Thoracic aorta (tissue), 2 donors: ENCODE results near the gene ABCC1. TPM values are rescaled to one million over a fixed set of nuclear protein-coding genes. Genes with fewer than 3 reads are reported as not detected.
"Not testable (repeated sequence)": the region's sequence is repeated elsewhere in the genome, so short reads cannot be mapped to it uniquely, and the experiment has no call there.

Experiments
- ATAC-seq: fragments of 150-250 bp; one replicate; pipeline ENCODE4 v1.8.0; 2017; ENCODE audit warnings: low read depth; ENCODE audit not compliant: insufficient number of reproducible peaks, low FRiP score
- DNase-seq: peaks from one replicate; pipeline ENCODE4 v3.0.0-alpha.2; 2020; ENCODE audit warnings: low spot score
- H3K27ac ChIP-seq, 2 donors: fragments of 200-600 bp; sonication (generic); 1 replicate in 1 of 2; 2 replicates in 1 of 2; pipeline ENCODE4 v1.5.1; 2016; ENCODE audit warnings: mild to moderate bottlenecking in 2 of 2, moderate library complexity in 2 of 2
- H3K27me3 ChIP-seq: fragments of 200-600 bp; sonication (generic); replicated peaks from 2 replicates; pipeline ENCODE4 v1.6.0; 2016; ENCODE audit warnings: mild to moderate bottlenecking; ENCODE audit not compliant: insufficient read depth
- H3K36me3 ChIP-seq: fragments of 200-600 bp; sonication (generic); one replicate; pipeline ENCODE4 v1.5.1; 2016
- H3K4me1 ChIP-seq, 2 donors: fragments of 200-600 bp; sonication (generic); 1 replicate in 1 of 2; 2 replicates in 1 of 2; pipeline versions ENCODE4 v1.5.1 to v1.6.0; 2016; ENCODE audit warnings: low read depth in 2 of 2, mild to moderate bottlenecking in 1 of 2; ENCODE audit not compliant: control insufficient read depth in 1 of 2
- H3K4me3 ChIP-seq: fragments of 200-600 bp; sonication (generic); 2 replicates; pipeline ENCODE4 v1.5.1; 2016; ENCODE audit warnings: mild to moderate bottlenecking
- H3K9me3 ChIP-seq: fragments of 200-600 bp; sonication (generic); 2 replicates; pipeline ENCODE4 v1.5.1; 2016
- total RNA-seq, 2 donors: library from RNA; depleted of rRNA; stranded (reverse); fragments of >200 nt; gene quantifications; one replicate each; pipeline versions ENCODE4 v1.1.0 to v1.2.3, GENCODE V29; 2016
- TF ChIP-seq, protein P1 (sequence below): fragments of 200-600 bp; sonication (generic); IDR thresholded peaks from one replicate; pipeline ENCODE4 v1.5.1; 2019; ENCODE audit warnings: antibody characterized with exemption

The ABCC1 gene
- total RNA-seq, 2 donors from 2014 or later: 89.2 to 94.9 TPM

DNA sequence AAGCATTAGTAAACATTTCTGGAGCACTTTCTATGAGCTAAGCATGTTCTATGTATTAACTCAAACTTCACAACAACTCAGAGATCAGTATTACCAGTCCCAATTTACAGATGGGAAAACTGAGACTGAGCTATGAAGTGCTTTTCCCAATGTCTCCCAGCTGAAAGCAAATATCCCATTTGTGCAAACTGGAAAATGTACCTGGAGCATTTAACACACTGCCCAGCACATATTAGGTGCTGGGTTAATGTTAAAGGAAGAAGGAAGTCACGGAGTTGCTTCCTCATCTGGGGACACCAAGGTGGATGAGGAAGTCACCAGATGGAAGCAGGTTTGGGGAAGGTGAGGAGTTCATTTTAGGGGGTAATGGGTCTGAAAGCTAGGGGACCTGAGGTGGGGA is 207.8 kb downstream of the ABCC1 start:
- H3K4me1 ChIP-seq: no peaks in the 10 kb centered on the region
- no peak overlapping the region for H3K4me3 ChIP-seq
- DNase-seq: no peak
- no peaks in the 10 kb centered on the region for H3K36me3 ChIP-seq
- no peak overlapping the region for H3K27ac ChIP-seq
- TF ChIP-seq, protein P1, sequence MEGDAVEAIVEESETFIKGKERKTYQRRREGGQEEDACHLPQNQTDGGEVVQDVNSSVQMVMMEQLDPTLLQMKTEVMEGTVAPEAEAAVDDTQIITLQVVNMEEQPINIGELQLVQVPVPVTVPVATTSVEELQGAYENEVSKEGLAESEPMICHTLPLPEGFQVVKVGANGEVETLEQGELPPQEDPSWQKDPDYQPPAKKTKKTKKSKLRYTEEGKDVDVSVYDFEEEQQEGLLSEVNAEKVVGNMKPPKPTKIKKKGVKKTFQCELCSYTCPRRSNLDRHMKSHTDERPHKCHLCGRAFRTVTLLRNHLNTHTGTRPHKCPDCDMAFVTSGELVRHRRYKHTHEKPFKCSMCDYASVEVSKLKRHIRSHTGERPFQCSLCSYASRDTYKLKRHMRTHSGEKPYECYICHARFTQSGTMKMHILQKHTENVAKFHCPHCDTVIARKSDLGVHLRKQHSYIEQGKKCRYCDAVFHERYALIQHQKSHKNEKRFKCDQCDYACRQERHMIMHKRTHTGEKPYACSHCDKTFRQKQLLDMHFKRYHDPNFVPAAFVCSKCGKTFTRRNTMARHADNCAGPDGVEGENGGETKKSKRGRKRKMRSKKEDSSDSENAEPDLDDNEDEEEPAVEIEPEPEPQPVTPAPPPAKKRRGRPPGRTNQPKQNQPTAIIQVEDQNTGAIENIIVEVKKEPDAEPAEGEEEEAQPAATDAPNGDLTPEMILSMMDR: no peak
- H3K27me3 ChIP-seq: no peaks in the 10 kb centered on the region
- no peak for ATAC-seq
- H3K9me3 ChIP-seq: no peaks in the 10 kb centered on the region

DNA sequence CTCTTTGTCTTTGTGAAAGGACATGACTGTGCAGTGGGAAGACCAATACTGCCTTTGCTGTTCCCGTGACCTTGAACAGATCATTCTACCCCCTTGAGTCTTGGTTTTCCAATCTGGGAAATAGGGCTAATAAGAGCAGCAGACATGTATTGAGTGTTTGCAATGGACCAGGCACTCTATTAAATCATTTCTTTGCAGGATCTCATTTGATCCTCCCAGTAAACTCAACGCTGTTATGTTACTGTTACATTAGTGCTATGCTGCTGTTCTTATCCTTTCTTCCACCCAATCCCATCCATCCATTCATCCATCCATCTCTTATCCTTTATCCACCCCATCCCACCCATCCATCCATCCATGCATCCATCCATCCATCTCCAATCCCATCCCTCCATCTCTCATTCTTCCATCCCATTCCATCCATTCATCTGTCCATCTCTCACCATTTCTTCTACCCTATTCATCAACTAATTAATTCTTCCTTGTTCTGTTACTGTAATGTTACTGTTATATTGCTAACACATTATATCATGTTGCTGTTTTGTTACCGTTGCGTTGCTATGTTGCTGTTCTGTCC is 208.8 kb downstream of the ABCC1 start:
- ATAC-seq (no peak), DNase-seq (no peak)
- Histone ChIP-seq H3K4me1 (no peaks in the 10 kb centered on the region), H3K36me3 (no peaks in the 10 kb centered on the region), H3K9me3 (no peaks in the 10 kb centered on the region), H3K4me3 (no peak overlapping the region), H3K27me3 (no peaks in the 10 kb centered on the region), H3K27ac (no peak overlapping the region)
- TF ChIP-seq, protein P1: no peak

DNA sequence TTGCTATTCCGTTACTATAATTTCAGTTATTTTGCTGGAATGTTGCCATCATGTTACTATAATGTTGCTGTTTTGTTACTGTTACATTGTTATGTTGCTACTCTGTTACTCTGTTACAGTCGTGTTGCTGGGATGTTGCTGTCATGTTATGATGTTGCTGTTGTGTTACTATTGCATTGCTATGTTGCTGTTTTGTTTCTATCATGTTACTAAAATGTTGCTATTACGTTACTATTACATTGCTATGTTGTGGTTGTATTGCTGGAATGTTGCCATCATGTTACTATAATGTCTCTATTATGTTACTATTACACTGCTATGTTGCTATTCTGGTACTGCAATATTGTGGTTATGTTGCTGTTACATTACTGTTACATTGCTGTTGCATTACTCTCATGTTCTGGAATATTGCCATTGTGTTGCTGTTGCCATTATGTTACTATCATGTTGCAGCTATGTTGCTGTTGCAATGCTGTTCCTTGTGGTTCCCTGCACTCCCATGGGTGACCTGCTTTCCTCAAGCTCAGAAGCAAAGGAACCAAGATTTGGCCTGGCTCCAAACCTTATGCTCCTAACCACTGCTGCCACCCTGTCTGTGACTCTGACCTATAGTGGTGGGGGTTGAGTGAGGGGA is 209.4 kb downstream of the ABCC1 start:
- ATAC-seq (no peak), DNase-seq (no peak)
- TF ChIP-seq, protein P1: no peak
- Histone ChIP-seq H3K27ac (no peak overlapping the region), H3K9me3 (no peaks in the 10 kb centered on the region), H3K27me3 (no peaks in the 10 kb centered on the region), H3K36me3 (no peaks in the 10 kb centered on the region), H3K4me3 (no peak overlapping the region), H3K4me1 (no peaks in the 10 kb centered on the region)

DNA sequence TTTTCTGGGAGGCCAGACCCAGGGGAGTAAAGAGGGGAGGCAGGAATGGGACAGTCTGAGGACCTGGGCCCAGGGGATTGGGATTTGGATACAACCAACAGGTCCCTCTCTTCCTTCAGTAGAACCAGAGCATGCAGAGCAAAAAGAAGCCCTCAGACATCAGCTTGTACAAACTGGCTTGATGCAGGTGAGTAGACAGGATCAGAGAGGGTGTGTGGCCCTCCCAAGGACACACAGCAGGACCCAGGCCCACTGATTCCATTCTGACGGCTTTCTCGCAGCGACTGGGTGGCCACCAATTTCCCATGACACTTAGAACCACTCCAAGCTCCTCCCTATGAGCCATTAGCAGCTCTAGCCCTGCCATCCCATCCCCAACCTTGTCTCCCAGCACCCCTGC is 210.2 kb downstream of the ABCC1 start:
- Histone ChIP-seq H3K4me1 (no peaks in the 10 kb centered on the region), H3K27me3 (no peaks in the 10 kb centered on the region), H3K27ac (no peak overlapping the region), H3K36me3 (no peaks in the 10 kb centered on the region), H3K9me3 (no peaks in the 10 kb centered on the region), H3K4me3 (no peak overlapping the region)
- no peak for DNase-seq
- no peak for ATAC-seq
- TF ChIP-seq, protein P1: no peak

DNA sequence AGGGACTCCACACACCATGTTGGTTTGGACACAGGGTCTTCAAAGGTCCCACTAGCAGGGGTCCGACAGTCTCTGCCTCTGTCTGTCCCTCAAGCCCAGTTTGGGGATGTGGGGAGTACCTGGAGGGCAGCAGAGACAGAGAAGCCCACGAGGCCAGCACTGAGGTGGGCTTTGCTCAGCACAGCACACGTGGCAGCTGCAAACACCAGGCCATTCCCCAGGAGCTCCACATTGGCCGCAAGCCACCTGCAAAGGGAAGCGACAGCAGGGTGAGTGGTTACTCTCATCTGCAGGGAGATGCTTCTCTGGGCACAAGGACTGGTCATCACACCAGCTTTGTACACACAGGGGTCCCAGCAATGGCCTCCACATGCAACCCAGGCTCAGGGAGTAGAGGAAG is 211.9 kb downstream of the ABCC1 start:
- Histone ChIP-seq H3K9me3 (no peaks in the 10 kb centered on the region), H3K27me3 (no peaks in the 10 kb centered on the region), H3K27ac (no peak overlapping the region), H3K4me3 (no peak overlapping the region), H3K36me3 (no peaks in the 10 kb centered on the region), H3K4me1 (no peaks in the 10 kb centered on the region)
- ATAC-seq: no peak
- TF ChIP-seq, protein P1: no peak
- DNase-seq: no peak

DNA sequence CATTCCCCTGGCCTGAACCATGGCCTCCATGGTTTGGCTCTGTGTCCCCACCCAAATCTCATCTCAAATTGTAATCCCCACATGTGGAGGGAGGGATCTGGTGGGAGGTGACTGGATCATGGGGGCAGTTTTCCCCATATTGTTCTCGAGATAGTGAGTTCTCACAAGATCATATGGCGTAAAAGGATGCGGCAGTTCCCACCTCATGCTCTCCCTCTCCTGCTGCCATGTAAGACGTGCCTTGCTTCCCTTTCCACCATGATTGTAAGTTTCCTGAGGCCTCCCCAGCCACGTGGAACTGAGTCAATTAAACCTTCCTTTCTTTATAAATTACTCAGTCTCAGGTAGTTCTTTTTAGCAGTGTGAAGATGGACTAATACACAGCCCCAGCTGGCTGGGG is 212.4 kb downstream of the ABCC1 start:
- not testable (repeated sequence) for H3K36me3 ChIP-seq, H3K27ac ChIP-seq, DNase-seq, H3K4me1 ChIP-seq, H3K4me3 ChIP-seq, ATAC-seq, H3K9me3 ChIP-seq, H3K27me3 ChIP-seq
